Aorta (tissue), 5 donors: Measurements from ENCODE around the gene ADAMTS13. TPM values are rescaled to one million over a fixed set of nuclear protein-coding genes. Genes with fewer than 3 reads are reported as not detected.
A peak's percentile ranks its signal among the peaks of the same experiment; 100 is the strongest.

Experiments
- ATAC-seq: fragments of 200-7000 bp; cut with Tn5 transposase; one replicate; pipeline ENCODE4 v1.9.1; 2022; ENCODE audit warnings: moderate library complexity; ENCODE audit not compliant: low FRiP score
- DNase-seq, 2 donors: peaks; one replicate each; pipeline ENCODE4 v3.0.0-alpha.2; 2020
- H3K27ac ChIP-seq, 2 donors: one replicate each; pipeline ENCODE4 v1.5.1; 2013; ENCODE audit warnings: low read length in 2 of 2, mild to moderate bottlenecking in 2 of 2, moderate library complexity in 2 of 2, control low read depth in 1 of 2, inconsistent platforms in 1 of 2, low read depth in 1 of 2
- H3K27me3 ChIP-seq, 2 donors: one replicate each; pipeline ENCODE4 v1.6.1; 2013; ENCODE audit warnings: control low read depth in 1 of 2, low read length in 1 of 2, mild to moderate bottlenecking in 1 of 2, moderate library complexity in 1 of 2; ENCODE audit not compliant: insufficient read depth in 2 of 2, control insufficient read depth in 1 of 2
- H3K36me3 ChIP-seq, 2 donors: one replicate each; pipeline ENCODE4 v1.6.1; 2013; ENCODE audit warnings: control low read depth in 1 of 2, low read length in 1 of 2, mild to moderate bottlenecking in 1 of 2; ENCODE audit not compliant: insufficient read depth in 2 of 2, control insufficient read depth in 1 of 2
- H3K4me1 ChIP-seq, 2 donors: one replicate each; pipeline ENCODE4 v1.6.1; 2013; ENCODE audit warnings: low read length in 2 of 2, control low read depth in 1 of 2, mild to moderate bottlenecking in 1 of 2, moderate library complexity in 1 of 2; ENCODE audit not compliant: insufficient read depth in 2 of 2, control insufficient read depth in 1 of 2
- H3K4me3 ChIP-seq, 2 donors: one replicate each; pipeline ENCODE4 v1.5.1; 2013; ENCODE audit warnings: low read length in 2 of 2, control low read depth in 1 of 2, mild to moderate bottlenecking in 1 of 2
- H3K9me3 ChIP-seq: one replicate; pipeline ENCODE4 v1.6.1; 2013; ENCODE audit warnings: mild to moderate bottlenecking, low read length; ENCODE audit not compliant: control insufficient read depth
- WGBS, 2 donors: extraction: QIAGEN DNeasy Blood & Tissue Kit; methylation state at CpG; one replicate each; pipeline ENCODE4 v1.1.7; 2013; 5-methylcytosine and 5-hydroxymethylcytosine counted together
- intact Hi-C, 2 donors: fragments of 100-400 bp; cut with DNase I; formaldehyde crosslinking; loops; one replicate each; pipeline versions ENCODE4 v1.14.2 to v1.15.0; 2022
- polyA plus RNA-seq, 2 donors: library from polyadenylated mRNA; stranded (reverse); fragments of 200-250 nt; gene quantifications; one replicate each; pipeline ENCODE4 v1.2.3, GENCODE V29; 2013
- total RNA-seq, 2 donors: library from RNA; stranded (reverse); fragmentation: NEBNext Ultra II Directional; extraction: Animal tissue kit (Norgen Biotek cat#: 25700); gene quantifications; one replicate each; pipeline ENCODE4 v1.2.1, GENCODE V29; 2021
- donor health status: healthy with polysubstance abuse.
- donor health status: Bipolar disorder and iron deficiency.
- donor health status: DM: no; HTN: no; CAD: no.
- donor health status: DM: no; HTN: no; CAD: no.
- donor health status: DM: yes; HTN: yes; CAD: no.

Gene ADAMTS13
- total and polyA plus RNA-seq, 4 donors, result 1.3 to 11.9 (median 2.8) TPM

DNA sequence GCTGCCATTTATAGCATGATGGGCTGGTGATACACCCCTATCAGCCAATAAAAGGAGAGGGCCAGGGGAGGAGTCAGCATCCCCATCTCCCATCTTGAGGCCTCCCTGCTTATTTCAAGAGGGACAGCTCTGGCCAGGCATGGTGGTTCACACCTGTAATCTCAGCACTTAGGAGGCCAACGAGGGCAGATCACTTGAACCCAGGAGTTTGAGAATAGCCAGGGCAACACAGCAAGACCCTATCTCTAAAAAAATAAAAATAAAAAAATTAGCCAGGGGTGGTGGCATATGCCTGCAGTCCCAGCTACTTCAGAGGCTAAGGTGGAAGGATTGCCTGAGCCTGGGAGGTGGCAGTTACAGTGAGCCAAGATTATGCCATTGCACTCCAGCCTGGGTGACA is 14.1 kb upstream of the ADAMTS13 start:
- H3K4me3 ChIP-seq, result no peak overlapping the region
- ATAC-seq (no peak), DNase-seq (no peak)
- H3K27ac ChIP-seq, result no peak overlapping the region
- no peaks in the 10 kb centered on the region for H3K9me3 ChIP-seq
- no peaks in the 10 kb centered on the region for H3K4me1 ChIP-seq
- H3K27me3 ChIP-seq, result no peaks in the 10 kb centered on the region
- H3K36me3 ChIP-seq, result peaks cover 0 to 2% of the 10 kb centered on the region in 2 donors
- WGBS, 2 donors, result 93 to 96% methylated on average over 1 of the region's 1 CpG
- intact Hi-C loops, result no loop called here

DNA sequence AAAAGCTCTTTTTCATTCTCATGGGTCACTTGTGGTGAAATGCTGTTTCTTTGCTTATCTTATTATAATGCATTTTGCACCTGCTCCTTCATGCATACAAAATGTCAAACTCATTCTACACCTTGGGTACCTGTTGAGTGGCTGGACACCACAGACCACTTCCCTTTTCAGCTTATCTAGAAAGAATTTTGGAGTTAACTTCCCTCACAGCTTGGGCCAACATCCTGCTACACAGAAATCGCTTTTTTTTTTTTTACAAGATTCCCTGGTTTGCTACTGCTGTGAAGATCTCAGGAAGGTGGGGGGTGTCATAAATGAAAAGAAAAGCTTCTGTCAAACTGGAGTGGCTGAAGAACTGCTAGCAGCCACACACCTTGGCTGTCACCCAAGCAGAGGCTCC is 7.0 kb upstream of the ADAMTS13 start:
- Histone ChIP-seq H3K9me3 (no peaks in the 10 kb centered on the region), H3K27me3 (no peaks in the 10 kb centered on the region), H3K4me3 (no peak overlapping the region), H3K4me1 (no peaks in the 10 kb centered on the region), H3K27ac (no peak overlapping the region), H3K36me3 (no peaks in the 10 kb centered on the region)
- intact Hi-C loops, result loop anchor here (5.0 to 10.0 kb wide), 4 partner anchors 42 to 62 kb away; partner anchors contain the start of genes SURF1 (in 2 of the 2), SURF2 (in 2 of the 2), CACFD1 (in 1 of the 2) and SLC2A6 (in 1 of the 2)
- WGBS, 2 donors, result 85 to 96% methylated on average over 1 of the region's 1 CpG
- ATAC-seq, result no peak
- DNase-seq, result no peak

- no peaks in the 10 kb centered on the region for H3K36me3 ChIP-seq
- intact Hi-C loops, result loop anchor here (5.0 to 10.0 kb wide), 4 partner anchors 40 to 63 kb away; partner anchors contain the start of genes SURF1 (in 2 of the 2), SURF2 (in 2 of the 2), CACFD1 (in 1 of the 2) and SLC2A6 (in 1 of the 2)
- H3K27ac ChIP-seq, result peak within 1 kb of the TSS in 1 of 2 donors; percentile 18
- DNase-seq (peak; percentile 85 to 92), ATAC-seq (peak; percentile 93)
- no peaks in the 10 kb centered on the region for H3K4me1 ChIP-seq
- 2 to 5% methylated on average over 72 to 75 of the region's 75 CpGs for whole genome bisulfite sequencing, 2 donors
- no peaks in the 10 kb centered on the region for H3K27me3 ChIP-seq
- no peaks in the 10 kb centered on the region for H3K9me3 ChIP-seq
- peak within 1 kb of the TSS; percentile 61 for H3K4me3 ChIP-seq
Measured at GRCh38 chr9:133417541-133418461, 4.4 kb upstream of the ADAMTS13 start, which contains the start of gene REXO4. Gene REXO4, minus strand, starts transcription at chr9:133418010. Its CDS starts 166 bp downstream, at chr9:133417844.

GRCh38 chr9:133419005-133419404 is 3.2 kb upstream of the ADAMTS13 start:
- H3K4me1 ChIP-seq, result no peaks in the 10 kb centered on the region
- no peak for DNase-seq
- WGBS, 2 donors, result 76 to 78% methylated on average over 13 of the region's 13 CpGs
- intact Hi-C loops, result loop anchor here (5.0 to 10.0 kb wide), 4 partner anchors 38 to 64 kb away; partner anchors contain the start of genes SURF1 (in 2 of the 2), SURF2 (in 2 of the 2), CACFD1 (in 1 of the 2) and SLC2A6 (in 1 of the 2)
- H3K27ac ChIP-seq, result no peak overlapping the region
- ATAC-seq, result no peak
- H3K27me3 ChIP-seq, result no peaks in the 10 kb centered on the region
- H3K4me3 ChIP-seq, result no peak overlapping the region
- H3K9me3 ChIP-seq, result no peaks in the 10 kb centered on the region
- no peaks in the 10 kb centered on the region for H3K36me3 ChIP-seq

GRCh38 chr9:133420392-133420827 is 1.8 kb upstream of the ADAMTS13 start:
- H3K27ac ChIP-seq, result no peak overlapping the region
- no peaks in the 10 kb centered on the region for H3K27me3 ChIP-seq
- intact Hi-C loops, result no loop called here
- no peaks in the 10 kb centered on the region for H3K9me3 ChIP-seq
- H3K4me3 ChIP-seq, result no peak overlapping the region
- no peaks in the 10 kb centered on the region for H3K4me1 ChIP-seq
- DNase-seq (no peak), ATAC-seq (no peak)
- no peaks in the 10 kb centered on the region for H3K36me3 ChIP-seq
- WGBS, 2 donors, result 73 to 75% methylated on average over 5 of the region's 5 CpGs

GRCh38 chr9:133423216-133423615 is 1.0 kb downstream of the ADAMTS13 start:
- 70 to 81% methylated on average over 3 of the region's 3 CpGs for WGBS, 2 donors
- no peak overlapping the region for H3K27ac ChIP-seq
- no peaks in the 10 kb centered on the region for H3K36me3 ChIP-seq
- no peaks in the 10 kb centered on the region for H3K9me3 ChIP-seq
- intact Hi-C loops, result no loop called here
- ATAC-seq, result no peak
- H3K27me3 ChIP-seq, result no peaks in the 10 kb centered on the region
- DNase-seq, result no peak
- H3K4me1 ChIP-seq, result no peaks in the 10 kb centered on the region
- no peak overlapping the region for H3K4me3 ChIP-seq

DNA sequence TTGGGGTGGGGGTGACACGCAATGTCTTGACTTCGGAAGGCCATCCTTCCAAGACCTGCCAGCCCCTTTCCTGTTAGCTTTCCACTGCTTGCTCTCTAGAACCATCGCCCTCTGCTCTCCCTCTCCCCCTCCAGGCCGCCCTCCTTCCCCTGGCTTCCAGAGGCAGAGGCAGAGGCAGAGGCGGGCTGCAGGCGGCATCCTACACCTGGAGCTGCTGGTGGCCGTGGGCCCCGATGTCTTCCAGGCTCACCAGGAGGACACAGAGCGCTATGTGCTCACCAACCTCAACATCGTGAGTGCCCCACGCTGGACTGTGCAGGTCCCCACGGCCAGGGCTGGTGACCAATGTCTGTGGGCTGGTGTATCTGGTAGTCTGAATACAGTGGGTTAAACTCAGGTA is 2.0 kb downstream of the ADAMTS13 start:
- intact Hi-C loops, result no loop called here
- Histone ChIP-seq H3K27ac (no peak overlapping the region), H3K36me3 (no peaks in the 10 kb centered on the region), H3K4me3 (no peak overlapping the region), H3K9me3 (no peaks in the 10 kb centered on the region), H3K27me3 (no peaks in the 10 kb centered on the region), H3K4me1 (no peaks in the 10 kb centered on the region)
- no peak for DNase-seq
- ATAC-seq, result no peak
- WGBS, 2 donors, result 93 to 95% methylated on average over 12 of the region's 12 CpGs

GRCh38 chr9:133425049-133425632 is 3.0 kb downstream of the ADAMTS13 start:
- Histone ChIP-seq H3K36me3 (no peaks in the 10 kb centered on the region), H3K27me3 (no peaks in the 10 kb centered on the region), H3K9me3 (no peaks in the 10 kb centered on the region), H3K27ac (no peak overlapping the region), H3K4me3 (no peak overlapping the region), H3K4me1 (no peaks in the 10 kb centered on the region)
- ATAC-seq (no peak), DNase-seq (no peak)
- intact Hi-C loops, result no loop called here
- WGBS, 2 donors, result 90% methylated on average over 22 of the region's 22 CpGs
